Lung (tissue), 12 donors: ENCODE measurements around the gene SLC39A3. TPM values are rescaled to one million over a fixed set of nuclear protein-coding genes. Genes with fewer than 3 reads are reported as not detected.

Source experiments
- ATAC-seq: fragments of 200-7000 bp; cut with Tn5 transposase; one replicate; pipeline ENCODE4 v1.9.1; 2020; ENCODE audit warnings: moderate number of reproducible peaks; ENCODE audit not compliant: insufficient read depth, low FRiP score
- DNase-seq, 3 donors: peaks; one replicate each; pipeline ENCODE4 v3.0.0-alpha.2; 2013 to 2017
- H3K27ac ChIP-seq, 2 donors: one replicate each; pipeline ENCODE4 v1.5.1; 2013; ENCODE audit warnings: mild to moderate bottlenecking in 2 of 2, moderate library complexity in 2 of 2, control low read depth in 1 of 2, inconsistent platforms in 1 of 2, low read depth in 1 of 2, low read length in 1 of 2
- H3K27me3 ChIP-seq, 3 donors: one replicate each; pipeline ENCODE4 v1.5.1; 2013; ENCODE audit warnings: low read length in 2 of 3; ENCODE audit not compliant: control insufficient read depth in 3 of 3, insufficient read depth in 3 of 3
- H3K36me3 ChIP-seq, 4 donors: one replicate each; pipeline ENCODE4 v1.5.1; 2013; ENCODE audit warnings: low read length in 4 of 4, mild to moderate bottlenecking in 1 of 4, moderate library complexity in 1 of 4; ENCODE audit not compliant: control insufficient read depth in 4 of 4, insufficient read depth in 4 of 4
- H3K4me1 ChIP-seq, 5 donors: one replicate each; pipeline ENCODE4 v1.5.1; 2013; ENCODE audit warnings: low read length in 5 of 5, mild to moderate bottlenecking in 2 of 5, moderate library complexity in 1 of 5; ENCODE audit not compliant: control insufficient read depth in 5 of 5, insufficient read depth in 5 of 5
- H3K4me3 ChIP-seq: one replicate; pipeline ENCODE4 v1.5.1; 2013; ENCODE audit warnings: mild to moderate bottlenecking, control low read depth, moderate library complexity
- H3K9ac ChIP-seq, 2 donors: one replicate each; pipeline ENCODE4 v1.5.1; 2013; ENCODE audit warnings: low read length in 2 of 2, control low read depth in 1 of 2; ENCODE audit not compliant: insufficient read depth in 1 of 2
- H3K9me3 ChIP-seq, 4 donors: one replicate each; pipeline ENCODE4 v1.5.1; 2013; ENCODE audit warnings: low read length in 3 of 4, mild to moderate bottlenecking in 1 of 4, moderate library complexity in 1 of 4; ENCODE audit not compliant: control insufficient read depth in 4 of 4, insufficient read depth in 3 of 4
- CTCF ChIP-seq: IDR thresholded peaks from 2 replicates; pipeline ENCODE4 v1.5.1; 2012; ENCODE audit warnings: mild to moderate bottlenecking; ENCODE audit errors: control extremely low read depth, extremely low read depth
- WGBS, 2 donors: extraction: QIAGEN DNeasy Blood & Tissue Kit; methylation state at CpG; one replicate each; pipeline ENCODE4 v1.1.7; 2013; 5-methylcytosine and 5-hydroxymethylcytosine counted together
- polyA plus RNA-seq, 2 donors: library from polyadenylated mRNA; stranded (reverse); fragments of 200-250 nt; gene quantifications; one replicate each; pipeline ENCODE4 v1.2.1, GENCODE V29; 2013
- total RNA-seq, 2 donors: library from RNA; depleted of rRNA in 1 of 2; stranded (reverse); fragments of >200 nt in 1 of 2; gene quantifications; one replicate each; pipeline ENCODE4 v1.2.1, GENCODE V29; 2014 to 2021
- donor health status: control.
- donor health status: control.
- donor health status: Bipolar disorder and iron deficiency.
- donor health status: healthy.
- donor health status: DM: yes; HTN: yes; CAD: no.

The SLC39A3 gene
- total and polyA plus RNA-seq, 4 donors = 17.7 to 51.2 (median 42.0) TPM

GRCh38 chr19:2728783-2729387 lies 10.9 kb downstream of the SLC39A3 start:
- 84 to 85% methylated on average over 23 of the region's 23 CpGs for WGBS, 2 donors
- no peaks in the 10 kb centered on the region for H3K9me3 ChIP-seq
- H3K36me3 ChIP-seq = peaks cover 0 to 14% (median 0%) of the 10 kb centered on the region in 4 donors
- peaks cover 0 to 16% (median 5%) of the 10 kb centered on the region in 3 donors for H3K27me3 ChIP-seq
- ATAC-seq (no peak), DNase-seq (no peak)
- H3K4me3 ChIP-seq = no peak overlapping the region
- H3K27ac ChIP-seq = no peak overlapping the region
- H3K9ac ChIP-seq = no peak overlapping the region
- peaks cover 0 to 11% (median 0%) of the 10 kb centered on the region in 5 donors for H3K4me1 ChIP-seq
- TF ChIP-seq CTCF = no peak

GRCh38 chr19:2727640-2727944 lies 12.2 kb downstream of the SLC39A3 start:
- H3K4me1 ChIP-seq = peaks cover 0 to 17% (median 0%) of the 10 kb centered on the region in 5 donors
- H3K36me3 ChIP-seq = peaks cover 0 to 6% (median 0%) of the 10 kb centered on the region in 4 donors
- no peak for DNase-seq
- H3K4me3 ChIP-seq = no peak overlapping the region
- no peak overlapping the region for H3K9ac ChIP-seq
- no peak for TF ChIP-seq CTCF
- H3K27me3 ChIP-seq = peaks cover 0 to 16% (median 5%) of the 10 kb centered on the region in 3 donors
- ATAC-seq = no peak
- WGBS, 2 donors = 66 to 72% methylated on average over 16 of the region's 16 CpGs
- no peaks in the 10 kb centered on the region for H3K9me3 ChIP-seq
- H3K27ac ChIP-seq = no peak overlapping the region

- Histone ChIP-seq H3K9me3 (no peaks in the 10 kb centered on the region), H3K4me3 (no peak overlapping the region), H3K9ac (no peak overlapping the region), H3K4me1 (peaks cover 0 to 17% (median 0%) of the 10 kb centered on the region in 5 donors), H3K27me3 (peaks cover 0 to 21% (median 8%) of the 10 kb centered on the region in 3 donors), H3K36me3 (peaks cover 0 to 2% (median 0%) of the 10 kb centered on the region in 4 donors), H3K27ac (no peak overlapping the region)
- whole genome bisulfite sequencing, 2 donors = 22 to 29% methylated on average over 25 to 26 of the region's 26 CpGs
- TF ChIP-seq CTCF = no peak
- DNase-seq = no peak
- ATAC-seq = no peak
Measured at GRCh38 chr19:2726904-2727639, 12.7 kb downstream of the SLC39A3 start.
